Natural killer cell (primary cell): ENCODE results near the gene DGKH. TPM values are rescaled to one million over a fixed set of nuclear protein-coding genes. Genes with fewer than 3 reads are reported as not detected.

ENCODE experiments used
- ATAC-seq, 3 donors: fragments of 150-1000 bp in 2 of 3; fragments of 200-7000 bp in 1 of 3; cut with Tn5 transposase; 1 replicate in 1 of 3; 2 replicates in 2 of 3; pipeline ENCODE4 v1.10.0; 2021; ENCODE audit warnings: mild to moderate bottlenecking in 2 of 3, moderate library complexity in 2 of 3
- DNase-seq, 2 donors: peaks; one replicate each; pipeline versions ENCODE4 v3.0.0 to v3.0.0-alpha.2; 2013 to 2021; ENCODE audit warnings: mixed read lengths in 1 of 2
- H3K27ac ChIP-seq: one replicate; pipeline ENCODE4 v1.5.1; 2013; ENCODE audit warnings: mild to moderate bottlenecking, low read length
- H3K27me3 ChIP-seq: one replicate; pipeline ENCODE4 v1.6.1; 2013; ENCODE audit warnings: low read length; ENCODE audit not compliant: control insufficient read depth, insufficient read depth
- H3K36me3 ChIP-seq: one replicate; pipeline ENCODE4 v1.6.1; 2013; ENCODE audit warnings: low read length; ENCODE audit not compliant: control insufficient read depth, insufficient read depth
- H3K4me1 ChIP-seq: one replicate; pipeline ENCODE4 v1.6.1; 2013; ENCODE audit warnings: low read length; ENCODE audit not compliant: control insufficient read depth, insufficient read depth
- H3K4me3 ChIP-seq: one replicate; pipeline ENCODE4 v1.5.1; 2013; ENCODE audit warnings: low read length
- H3K9me3 ChIP-seq: one replicate; pipeline ENCODE4 v1.6.1; 2013; ENCODE audit warnings: low read length; ENCODE audit not compliant: control insufficient read depth, insufficient read depth
- H3K27ac Mint-ChIP-seq, 2 donors: one replicate each; pipeline ENCODE4 v1.8.0; 2022; ENCODE audit warnings: mild to moderate bottlenecking in 2 of 2, mixed read lengths in 2 of 2, moderate library complexity in 1 of 2
- H3K27me3 Mint-ChIP-seq, 2 donors: one replicate each; pipeline ENCODE4 v1.8.0; 2022; ENCODE audit warnings: low read depth in 2 of 2, mixed read lengths in 2 of 2
- H3K36me3 Mint-ChIP-seq: one replicate; pipeline ENCODE4 v1.8.0; 2022; ENCODE audit warnings: mixed read lengths
- H3K4me1 Mint-ChIP-seq, 2 donors: one replicate each; pipeline ENCODE4 v1.8.0; 2022; ENCODE audit warnings: mixed read lengths in 2 of 2
- H3K4me3 Mint-ChIP-seq: one replicate; pipeline ENCODE4 v1.8.0; 2022; ENCODE audit warnings: mild to moderate bottlenecking, moderate library complexity, mixed read lengths
- H3K9me3 Mint-ChIP-seq, 2 donors: one replicate each; pipeline ENCODE4 v1.8.0; 2022; ENCODE audit warnings: mixed read lengths in 2 of 2
- CTCF ChIP-seq: fragments of 200-600 bp; IDR thresholded peaks from one replicate; pipeline ENCODE4 v1.8.0; 2022; ENCODE audit warnings: antibody characterized with exemption
- WGBS: methylation state at CpG from one replicate; pipeline ENCODE4 v1.1.7; 2013; ENCODE audit warnings: missing lambda C conversion rate; ENCODE audit not compliant: insufficient coverage; 5-methylcytosine and 5-hydroxymethylcytosine counted together
- intact Hi-C: fragments of 100-400 bp; cut with micrococcal nuclease; formaldehyde crosslinking; loops from one replicate; pipeline ENCODE4 v1.14.2; 2022
- total RNA-seq, 4 donors: library from RNA; stranded (reverse); fragments of 120-200 nt in 1 of 4; gene quantifications; one replicate each; pipeline versions ENCODE4 v1.2.3 to v1.2.4, GENCODE V29; 2013 to 2022

The DGKH gene
- total RNA-seq, 3 donors from 2014 or later (not counting 1 experiment from before 2014, with no cell fraction given), result 1.1 to 3.4 (median 1.2) TPM

GRCh38 chr13:42014119-42014518 lies 34.3 kb upstream of the DGKH start:
- Mint-ChIP-seq H3K36me3 (no peaks in the 10 kb centered on the region), H3K4me3 (no peak overlapping the region), H3K9me3 (no peaks in the 10 kb centered on the region), H3K27ac (no peak overlapping the region), H3K4me1 (peaks cover 0 to 3% of the 10 kb centered on the region in 2 donors), H3K27me3 (peaks cover 42 to 54% of the 10 kb centered on the region in 2 donors)
- H3K27ac ChIP-seq, result no peak overlapping the region
- H3K9me3 ChIP-seq, result no peaks in the 10 kb centered on the region
- intact Hi-C loops, result no loop called here
- peaks cover 6% of the 10 kb centered on the region for H3K4me1 ChIP-seq
- 88% methylated on average over 4 of the region's 4 CpGs for WGBS
- H3K36me3 ChIP-seq, result no peaks in the 10 kb centered on the region
- no peak for DNase-seq
- no peak for TF ChIP-seq CTCF
- no peak overlapping the region for H3K4me3 ChIP-seq
- no peak for ATAC-seq
- H3K27me3 ChIP-seq, result no peaks in the 10 kb centered on the region

DNA sequence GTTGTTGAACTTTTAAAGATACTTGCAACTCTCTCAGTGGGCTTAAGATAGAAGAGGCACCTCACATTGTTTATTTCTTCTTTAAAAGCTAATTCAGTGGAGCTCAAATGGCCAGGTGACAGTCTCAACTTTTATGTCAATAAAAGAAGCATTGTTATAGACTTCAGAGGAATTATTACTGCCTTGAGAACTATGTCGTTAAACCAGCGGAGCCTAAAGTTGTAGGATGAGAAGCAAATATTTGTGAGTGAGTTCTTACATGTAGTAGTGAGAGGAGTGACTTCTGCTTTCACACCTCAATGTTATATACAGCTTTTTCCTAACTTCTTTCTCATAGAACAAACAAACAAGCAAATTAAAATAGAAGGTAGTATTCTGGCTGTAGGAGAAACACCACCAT lies 31.2 kb upstream of the DGKH start:
- no peaks in the 10 kb centered on the region for H3K4me1 ChIP-seq
- WGBS, result 82% methylated on average over 2 of the region's 2 CpGs
- no peaks in the 10 kb centered on the region for H3K36me3 ChIP-seq
- DNase-seq (no peak), ATAC-seq (no peak)
- Mint-ChIP-seq H3K4me3 (no peak overlapping the region), H3K9me3 (no peaks in the 10 kb centered on the region), H3K4me1 (no peaks in the 10 kb centered on the region), H3K36me3 (no peaks in the 10 kb centered on the region), H3K27ac (no peak overlapping the region), H3K27me3 (peaks cover 28 to 36% of the 10 kb centered on the region in 2 donors)
- H3K9me3 ChIP-seq, result no peaks in the 10 kb centered on the region
- H3K27me3 ChIP-seq, result no peaks in the 10 kb centered on the region
- H3K27ac ChIP-seq, result no peak overlapping the region
- TF ChIP-seq CTCF, result no peak
- intact Hi-C loops, result no loop called here
- no peak overlapping the region for H3K4me3 ChIP-seq

GRCh38 chr13:42021851-42022250 lies 26.6 kb upstream of the DGKH start:
- no peaks in the 10 kb centered on the region for H3K36me3 ChIP-seq
- no peak for ATAC-seq
- no peak overlapping the region for H3K27ac Mint-ChIP-seq
- intact Hi-C loops, result no loop called here
- no peaks in the 10 kb centered on the region for H3K9me3 ChIP-seq
- no peak for TF ChIP-seq CTCF
- no peaks in the 10 kb centered on the region for H3K4me1 Mint-ChIP-seq
- DNase-seq, result no peak
- H3K4me3 Mint-ChIP-seq, result no peak overlapping the region
- no peaks in the 10 kb centered on the region for H3K9me3 Mint-ChIP-seq
- no peaks in the 10 kb centered on the region for H3K36me3 Mint-ChIP-seq
- no peak overlapping the region for H3K4me3 ChIP-seq
- no peak overlapping the region for H3K27ac ChIP-seq
- H3K27me3 Mint-ChIP-seq, result peaks cover 9 to 22% of the 10 kb centered on the region in 2 donors
- no peaks in the 10 kb centered on the region for H3K4me1 ChIP-seq
- no peaks in the 10 kb centered on the region for H3K27me3 ChIP-seq

GRCh38 chr13:42022336-42022735 lies 26.1 kb upstream of the DGKH start:
- no peak overlapping the region for H3K27ac ChIP-seq
- H3K27ac Mint-ChIP-seq, result no peak overlapping the region
- H3K4me3 Mint-ChIP-seq, result no peak overlapping the region
- no peaks in the 10 kb centered on the region for H3K9me3 Mint-ChIP-seq
- 95% methylated on average over 4 of the region's 4 CpGs for WGBS
- no peaks in the 10 kb centered on the region for H3K36me3 Mint-ChIP-seq
- H3K27me3 Mint-ChIP-seq, result peaks cover 11 to 22% of the 10 kb centered on the region in 2 donors
- no peaks in the 10 kb centered on the region for H3K27me3 ChIP-seq
- H3K4me1 ChIP-seq, result no peaks in the 10 kb centered on the region
- no peaks in the 10 kb centered on the region for H3K4me1 Mint-ChIP-seq
- no peaks in the 10 kb centered on the region for H3K9me3 ChIP-seq
- DNase-seq, result no peak
- H3K36me3 ChIP-seq, result no peaks in the 10 kb centered on the region
- TF ChIP-seq CTCF, result no peak
- no peak for ATAC-seq
- intact Hi-C loops, result no loop called here
- H3K4me3 ChIP-seq, result no peak overlapping the region
